Left forelimb (tissue), 1 donor: ENCODE measurements around the gene PRR19.
"Not testable (repeated sequence)": the region's sequence is repeated elsewhere in the genome, so short reads cannot be mapped to it uniquely, and the experiment has no call there.

ENCODE experiments used
- DNase-seq: peaks from one replicate; pipeline ENCODE4 v3.0.0-alpha.2; 2018; ENCODE audit warnings: low spot score

PRR19 gene

GRCh38 chr19:42325896-42326771 is 24.2 kb downstream of the PRR19 start:
- no peak for DNase-seq

GRCh38 chr19:42326969-42327368 is 25.0 kb downstream of the PRR19 start:
- no peak for DNase-seq

- no peak for DNase-seq
These were observed 25.4 kb downstream of the PRR19 start for GRCh38 chr19:42327381-42327780.

GRCh38 chr19:42328106-42328505 is 26.2 kb downstream of the PRR19 start:
- DNase-seq, result no peak

- no peak for DNase-seq
These were observed 26.9 kb downstream of the PRR19 start for GRCh38 chr19:42328854-42329253.

GRCh38 chr19:42330241-42330711 is 28.3 kb downstream of the PRR19 start:
- DNase-seq, result no peak

GRCh38 chr19:42331333-42331732 is 29.4 kb downstream of the PRR19 start:
- DNase-seq, result not testable (repeated sequence)

DNA sequence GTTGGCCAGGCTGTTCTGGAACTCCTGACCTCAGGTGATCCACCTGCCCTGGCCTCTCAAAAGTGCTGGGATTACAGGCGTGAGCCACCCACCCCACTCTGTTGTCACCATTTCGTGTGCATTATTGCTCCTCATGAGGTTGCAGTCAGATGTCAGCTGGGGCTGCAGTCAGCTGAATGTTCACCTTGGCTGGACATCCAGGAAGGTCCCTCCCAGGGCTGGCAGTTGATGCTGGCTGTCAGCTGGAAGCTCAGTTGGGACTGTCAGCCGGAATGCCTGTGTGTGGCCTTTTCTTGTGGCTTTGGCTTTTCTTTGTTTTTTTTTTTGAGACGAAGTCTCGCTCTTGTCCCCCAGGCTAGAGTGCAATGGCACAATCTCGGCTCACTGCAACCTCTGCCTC is 30.1 kb downstream of the PRR19 start:
- no peak for DNase-seq

DNA sequence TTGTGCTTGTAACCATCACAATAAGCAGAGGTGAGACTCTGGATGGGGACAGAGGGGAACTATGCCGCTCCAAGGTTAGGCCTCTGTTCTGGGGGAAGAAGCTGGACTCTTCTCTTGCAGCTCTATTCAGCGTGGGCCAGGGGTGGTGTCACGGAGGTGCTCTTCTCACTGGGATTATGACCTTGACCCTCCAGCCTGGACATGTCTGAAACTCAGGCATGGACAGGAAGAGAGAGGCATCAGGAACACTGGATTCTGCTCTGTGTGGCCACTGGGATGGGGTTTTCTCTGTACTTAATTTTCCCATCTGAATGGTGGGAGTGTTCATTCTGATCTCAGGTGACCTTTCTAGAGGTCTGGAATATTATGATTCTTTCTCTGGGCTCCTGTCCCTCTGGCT is 31.1 kb downstream of the PRR19 start:
- no peak for DNase-seq

- no peak for DNase-seq
These were observed 32.2 kb downstream of the PRR19 start for GRCh38 chr19:42333975-42334696.

DNA sequence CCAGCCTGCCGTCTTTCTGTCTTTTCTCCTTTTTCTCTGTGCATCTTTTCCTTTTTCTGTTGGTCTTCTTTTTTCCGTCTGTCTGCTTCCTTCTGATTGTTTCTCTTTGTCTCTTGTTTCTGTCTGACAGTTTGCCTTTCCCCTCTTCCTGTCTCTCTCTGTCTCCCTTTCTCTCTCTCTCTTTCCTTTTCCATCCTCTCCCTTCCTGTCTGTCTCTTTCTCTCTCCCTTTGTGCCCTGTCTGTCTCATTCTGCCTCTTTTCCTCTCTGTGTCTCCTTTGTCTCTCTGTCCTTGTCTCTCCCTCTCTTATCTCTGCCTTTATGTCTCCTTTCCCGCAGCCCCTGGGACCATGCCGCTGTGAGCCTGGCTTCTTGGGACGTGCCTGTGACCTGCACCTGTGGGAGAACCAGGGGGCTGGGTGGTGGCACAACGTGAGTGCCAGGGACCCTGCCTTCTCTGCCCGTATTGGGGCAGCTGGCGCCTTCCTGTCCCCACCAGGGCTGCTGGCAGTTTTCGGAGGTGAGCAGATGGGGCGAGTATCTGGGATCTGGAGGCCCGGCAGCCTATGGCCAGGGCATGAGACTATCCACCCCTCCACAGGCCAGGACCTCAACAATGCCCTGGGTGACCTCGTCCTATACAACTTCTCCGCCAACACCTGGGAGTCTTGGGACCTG is 32.9 kb downstream of the PRR19 start:
- DNase-seq, result no peak

GRCh38 chr19:42335374-42335936 is 33.5 kb downstream of the PRR19 start:
- DNase-seq, result no peak

DNA sequence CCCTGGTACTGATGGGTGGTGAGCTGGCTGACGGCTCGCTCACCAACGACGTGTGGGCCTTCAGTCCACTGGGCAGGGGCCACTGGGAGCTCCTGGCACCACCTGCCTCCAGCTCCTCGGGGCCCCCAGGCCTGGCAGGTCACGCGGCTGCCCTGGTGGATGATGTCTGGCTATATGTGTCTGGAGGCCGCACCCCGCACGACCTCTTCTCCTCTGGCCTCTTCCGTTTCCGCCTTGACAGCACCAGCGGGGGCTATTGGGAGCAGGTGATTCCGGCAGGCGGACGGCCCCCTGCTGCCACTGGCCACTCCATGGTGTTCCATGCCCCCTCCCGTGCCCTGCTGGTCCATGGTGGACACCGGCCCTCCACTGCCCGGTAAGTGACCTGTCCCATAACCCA is 34.0 kb downstream of the PRR19 start:
- DNase-seq, result no peak

- DNase-seq, result not testable (repeated sequence)
These were observed 37.4 kb downstream of the PRR19 start for GRCh38 chr19:42339126-42339860.

- DNase-seq, result not testable (repeated sequence)
These were observed 38.0 kb downstream of the PRR19 start for GRCh38 chr19:42339922-42340321.

DNA sequence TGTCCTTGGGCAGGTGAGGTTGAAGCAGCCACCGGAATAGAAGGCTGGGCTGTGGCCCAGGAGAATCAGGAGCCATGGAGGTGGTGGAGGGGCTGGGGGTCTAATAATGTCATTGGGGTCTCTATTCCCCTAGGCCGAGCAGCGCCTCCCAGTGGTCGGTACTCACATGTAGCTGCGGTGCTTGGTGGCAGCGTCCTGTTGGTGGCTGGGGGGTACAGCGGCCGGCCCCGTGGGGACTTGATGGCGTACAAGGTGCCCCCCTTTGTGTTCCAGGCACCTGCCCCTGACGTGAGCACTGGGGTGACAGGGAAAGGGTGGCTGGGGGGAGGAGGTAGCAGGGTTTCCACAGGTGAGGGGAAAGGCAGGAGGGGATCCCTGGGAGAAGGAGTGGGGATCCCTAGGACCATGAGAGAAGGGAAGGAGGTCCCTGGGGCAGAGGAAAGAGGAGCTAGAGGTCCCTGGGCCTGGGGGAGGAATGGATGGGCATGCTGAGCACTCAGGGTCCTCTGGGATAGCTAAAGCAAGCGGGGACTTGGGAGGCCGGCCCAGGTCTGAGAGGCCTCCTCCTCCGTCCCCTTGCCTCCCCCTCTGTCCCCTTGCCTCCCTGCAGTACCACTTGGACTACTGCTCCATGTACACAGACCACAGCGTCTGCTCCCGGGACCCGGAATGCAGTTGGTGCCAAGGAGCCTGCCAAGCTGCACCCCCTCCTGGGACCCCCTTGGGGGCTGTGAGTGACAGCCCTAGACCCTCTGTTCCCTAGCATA is 41.6 kb downstream of the PRR19 start:
- no peak for DNase-seq

DNA sequence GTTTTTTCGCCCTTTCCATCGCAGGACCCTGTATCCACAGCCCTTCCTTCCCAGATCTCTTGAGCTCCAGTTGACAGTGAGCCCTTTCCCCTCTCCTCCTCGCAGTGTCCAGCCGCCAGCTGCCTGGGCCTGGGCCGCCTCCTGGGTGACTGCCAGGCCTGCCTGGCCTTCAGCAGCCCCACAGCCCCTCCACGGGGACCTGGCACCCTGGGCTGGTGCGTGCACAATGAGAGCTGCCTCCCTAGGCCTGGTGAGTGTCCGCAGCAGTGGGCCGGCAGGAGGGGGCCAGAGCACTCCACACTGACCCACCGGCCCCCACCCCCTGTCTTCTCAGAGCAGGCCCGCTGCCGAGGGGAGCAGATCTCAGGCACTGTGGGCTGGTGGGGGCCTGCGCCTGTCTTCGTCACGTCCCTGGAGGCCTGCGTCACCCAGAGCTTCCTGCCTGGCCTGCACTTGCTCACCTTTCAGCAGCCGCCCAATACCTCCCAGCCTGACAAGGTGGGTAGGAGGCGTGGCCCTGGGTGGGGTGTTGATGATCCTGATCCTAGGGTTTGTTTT is 42.5 kb downstream of the PRR19 start:
- DNase-seq, result no peak

DNA sequence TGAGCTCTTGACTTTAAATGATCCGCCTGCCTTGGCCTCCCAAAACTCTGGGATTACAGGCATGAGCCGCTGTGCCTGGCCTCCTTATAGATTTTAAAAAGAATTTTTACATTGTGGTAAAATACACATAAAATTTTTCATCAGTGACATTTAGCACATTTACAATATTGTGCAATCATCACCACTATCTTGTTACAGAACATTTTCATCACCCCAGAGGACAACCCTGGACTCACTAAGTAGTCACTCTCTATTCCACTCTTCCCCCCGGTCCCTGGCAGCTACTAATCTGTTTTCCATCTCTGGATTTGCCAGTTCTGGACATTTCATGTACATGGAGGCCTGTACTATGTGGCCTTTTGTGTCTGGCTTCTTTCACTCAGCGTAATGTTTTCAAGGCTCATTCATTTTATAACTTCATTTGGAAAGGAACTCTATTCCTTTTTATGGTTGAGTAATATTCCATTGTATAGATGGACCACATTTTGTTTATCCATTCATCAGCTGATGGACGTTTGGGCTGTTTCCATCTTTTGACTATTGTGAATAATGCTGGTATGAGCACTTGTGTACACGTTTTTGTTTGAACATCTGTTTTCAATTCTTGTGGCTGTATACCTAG is 43.4 kb downstream of the PRR19 start:
- DNase-seq, result no peak

- DNase-seq, result no peak
These were observed 46.3 kb downstream of the PRR19 start for GRCh38 chr19:42348211-42348610.
